Camera-type eye (tissue), 1 donor: ENCODE measurements around the gene UBE2C. TPM values are rescaled to one million over a fixed set of nuclear protein-coding genes. Genes with fewer than 3 reads are reported as not detected.

ENCODE experiments used
- total RNA-seq: library from RNA; depleted of rRNA; stranded (reverse); fragments of >200 nt; gene quantifications from one replicate; pipeline ENCODE4 v1.2.3, GENCODE V29; 2014

Gene UBE2C
- 15.3 TPM for total RNA-seq

GRCh38 chr20:45812157-45813005, at the start of gene UBE2C:
Gene UBE2C, plus strand, starts transcription at chr20:45812644. Its CDS starts 52 bp downstream, at chr20:45812696.

DNA sequence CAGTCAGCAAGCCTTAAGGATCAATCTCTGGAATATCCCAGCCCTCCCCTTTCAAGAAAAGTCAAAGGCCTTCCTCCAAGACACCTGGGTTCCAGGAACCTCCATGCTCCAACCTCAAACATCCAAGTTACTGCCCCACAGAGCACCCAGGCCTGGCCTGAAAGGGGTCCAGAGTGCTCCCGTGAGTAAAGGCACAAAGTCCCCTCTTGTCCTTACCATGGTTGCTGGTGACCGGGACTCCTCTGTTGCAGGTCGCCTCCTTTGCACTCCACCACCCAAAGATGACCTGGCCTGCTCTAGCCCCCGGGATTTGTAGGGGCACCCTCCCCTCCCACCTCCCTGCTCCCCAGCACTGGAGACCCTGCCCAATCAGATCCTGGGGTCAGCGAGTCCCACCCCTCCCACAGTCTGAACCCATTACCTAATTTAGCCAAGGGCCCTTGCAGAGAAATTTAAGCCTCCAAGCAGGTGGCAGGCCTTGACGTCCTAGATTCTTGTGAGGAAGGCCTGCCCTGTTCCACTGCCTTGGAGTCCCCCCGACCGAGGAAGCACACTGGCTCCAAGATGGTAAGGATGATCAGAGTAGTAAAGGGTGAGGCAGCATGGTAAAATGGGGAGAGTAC, 14.7 kb downstream of the UBE2C start, which contains the start of gene TNNC2:
TSS of gene TNNC2 (minus strand) at position 283 of the 623 bp plus-strand sequence. CDS start at position 219, 64 bp downstream.

GRCh38 chr20:45833030-45833882, 20.8 kb downstream of the UBE2C start, which contains the start of gene SNX21:
Gene SNX21, plus strand, starts transcription at chr20:45833799. Its CDS starts 121 bp downstream, at chr20:45833920.

GRCh38 chr20:45857114-45857881, 44.9 kb downstream of the UBE2C start, which contains the start of the genes ACOT8 and ZSWIM3:
Gene ACOT8, minus strand, starts transcription at chr20:45857392. Its CDS starts 77 bp downstream, at chr20:45857315.
Gene ZSWIM3, plus strand, starts transcription at chr20:45857614. Its CDS starts 212 bp downstream, at chr20:45857826.

Other genes starting within 250 kb of the UBE2C start
- not detected for gene WFDC8, start 233.4 kb upstream of the UBE2C start, total RNA-seq
- gene WFDC10A, start 182.9 kb upstream of the UBE2C start, total RNA-seq: not detected
- not detected for gene WFDC9, start 181.4 kb upstream of the UBE2C start, total RNA-seq
- not detected for gene WFDC11, start 142.4 kb upstream of the UBE2C start, total RNA-seq
- gene WFDC13, start 110.6 kb upstream of the UBE2C start, total RNA-seq: not detected
- gene WFDC10B, start 107.6 kb upstream of the UBE2C start, total RNA-seq: not detected
- gene SPINT4, start 90.3 kb upstream of the UBE2C start, total RNA-seq: not detected
- not detected for gene WFDC3, start 20.8 kb upstream of the UBE2C start, total RNA-seq
- 17.8 TPM for gene DNTTIP1, start 20.7 kb upstream of the UBE2C start, total RNA-seq
- 93.6 TPM for gene TNNC2, start 14.7 kb downstream of the UBE2C start, total RNA-seq
- 86.1 TPM for gene SNX21, start 21.2 kb downstream of the UBE2C start, total RNA-seq
- gene ACOT8, start 44.7 kb downstream of the UBE2C start, total RNA-seq: 36.1 TPM
- 16.2 TPM for gene ZSWIM3, start 45.0 kb downstream of the UBE2C start, total RNA-seq
- gene ZSWIM1, start 68.6 kb downstream of the UBE2C start, total RNA-seq: 9.4 TPM
- gene SPATA25, start 75.0 kb downstream of the UBE2C start, total RNA-seq: 7.6 TPM
- 12.8 TPM for gene NEURL2, start 78.6 kb downstream of the UBE2C start, total RNA-seq
- 50.5 TPM for gene CTSA, start 78.7 kb downstream of the UBE2C start, total RNA-seq
- gene PLTP, start 99.5 kb downstream of the UBE2C start, total RNA-seq: 58.0 TPM
- 41.5 TPM for gene PCIF1, start 122.0 kb downstream of the UBE2C start, total RNA-seq
- 21.8 TPM for gene ZNF335, start 159.6 kb downstream of the UBE2C start, total RNA-seq
- 2.5 TPM for gene MMP9, start 196.3 kb downstream of the UBE2C start, total RNA-seq
- 31.2 TPM for gene SLC12A5, start 216.6 kb downstream of the UBE2C start, total RNA-seq